Chondrocyte (in vitro differentiated cells): ENCODE measurements around the gene RNF180. TPM values are rescaled to one million over a fixed set of nuclear protein-coding genes. Genes with fewer than 3 reads are reported as not detected.

Source experiments
- DNase-seq: peaks from one replicate; pipeline ENCODE4 v3.0.0; 2021; ENCODE audit warnings: mixed read lengths, low spot score
- H3K27ac Mint-ChIP-seq: one replicate; pipeline ENCODE4 v1.8.0; 2021; ENCODE audit warnings: mild to moderate bottlenecking, moderate library complexity, mixed read lengths; ENCODE audit not compliant: unreplicated experiment
- H3K27me3 Mint-ChIP-seq: 2 replicates; pipeline ENCODE4 v1.8.0; 2021; ENCODE audit warnings: low read depth, mixed read lengths
- H3K36me3 Mint-ChIP-seq: 2 replicates; pipeline ENCODE4 v1.8.0; 2021; ENCODE audit warnings: low read depth, mixed read lengths
- H3K4me1 Mint-ChIP-seq: 2 replicates; pipeline ENCODE4 v1.8.0; 2021; ENCODE audit warnings: low read depth, mild to moderate bottlenecking, mixed read lengths
- H3K4me3 Mint-ChIP-seq: one replicate; pipeline ENCODE4 v1.8.0; 2021; ENCODE audit warnings: mild to moderate bottlenecking, moderate library complexity, mixed read lengths; ENCODE audit not compliant: unreplicated experiment
- H3K9me3 Mint-ChIP-seq: 2 replicates; pipeline ENCODE4 v1.8.0; 2021; ENCODE audit warnings: low read depth, mixed read lengths
- total RNA-seq: library from RNA; stranded (reverse); gene quantifications from 3 replicates; pipeline ENCODE4 v1.2.1, GENCODE V29; 2021
- TF ChIP-seq, protein P1 (sequence below): fragments of 200-600 bp; sonication (generic); IDR thresholded peaks from 2 replicates; pipeline ENCODE4 v1.5.0; 2021; ENCODE audit warnings: antibody characterized with exemption, mild to moderate bottlenecking, moderate library complexity

The RNF180 gene
- total RNA-seq, 1 donor from 2014 or later, result 5.8 TPM

DNA sequence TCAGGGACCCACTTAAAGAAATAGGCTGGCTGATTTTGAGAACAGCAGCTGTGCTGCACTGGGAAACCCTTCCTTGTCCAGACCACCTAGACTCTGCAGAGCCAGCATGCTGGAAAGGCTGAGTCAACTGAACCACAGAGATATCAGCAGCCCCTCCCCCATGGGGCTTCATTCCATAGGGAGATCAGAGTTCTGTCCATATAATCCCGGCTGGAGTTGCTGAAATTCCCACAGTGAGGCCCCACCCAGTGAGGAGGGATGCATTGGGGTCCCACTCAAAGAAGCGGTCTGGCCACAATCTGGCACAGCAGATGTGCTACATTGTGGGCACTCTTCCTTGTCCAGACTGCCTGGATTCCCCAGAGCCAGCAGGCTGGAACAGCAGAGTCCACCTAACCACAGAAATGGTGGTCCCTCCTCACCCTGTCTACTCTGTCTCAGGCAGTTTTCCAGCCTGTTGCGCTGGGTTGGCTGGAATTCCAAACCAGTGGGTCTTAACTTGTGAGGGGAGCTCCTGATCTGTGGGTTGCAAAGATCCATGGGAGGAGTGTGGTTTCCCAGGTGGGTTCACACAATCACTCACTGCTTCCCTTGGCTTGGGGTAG lies 127.1 kb downstream of the RNF180 start:
- no peak overlapping the region for H3K4me3 Mint-ChIP-seq
- peaks cover 19% of the 10 kb centered on the region for H3K9me3 Mint-ChIP-seq
- no peak for DNase-seq
- no peaks in the 10 kb centered on the region for H3K27me3 Mint-ChIP-seq
- H3K4me1 Mint-ChIP-seq, result peaks cover 5% of the 10 kb centered on the region
- H3K27ac Mint-ChIP-seq, result no peak overlapping the region
- TF ChIP-seq, protein P1, sequence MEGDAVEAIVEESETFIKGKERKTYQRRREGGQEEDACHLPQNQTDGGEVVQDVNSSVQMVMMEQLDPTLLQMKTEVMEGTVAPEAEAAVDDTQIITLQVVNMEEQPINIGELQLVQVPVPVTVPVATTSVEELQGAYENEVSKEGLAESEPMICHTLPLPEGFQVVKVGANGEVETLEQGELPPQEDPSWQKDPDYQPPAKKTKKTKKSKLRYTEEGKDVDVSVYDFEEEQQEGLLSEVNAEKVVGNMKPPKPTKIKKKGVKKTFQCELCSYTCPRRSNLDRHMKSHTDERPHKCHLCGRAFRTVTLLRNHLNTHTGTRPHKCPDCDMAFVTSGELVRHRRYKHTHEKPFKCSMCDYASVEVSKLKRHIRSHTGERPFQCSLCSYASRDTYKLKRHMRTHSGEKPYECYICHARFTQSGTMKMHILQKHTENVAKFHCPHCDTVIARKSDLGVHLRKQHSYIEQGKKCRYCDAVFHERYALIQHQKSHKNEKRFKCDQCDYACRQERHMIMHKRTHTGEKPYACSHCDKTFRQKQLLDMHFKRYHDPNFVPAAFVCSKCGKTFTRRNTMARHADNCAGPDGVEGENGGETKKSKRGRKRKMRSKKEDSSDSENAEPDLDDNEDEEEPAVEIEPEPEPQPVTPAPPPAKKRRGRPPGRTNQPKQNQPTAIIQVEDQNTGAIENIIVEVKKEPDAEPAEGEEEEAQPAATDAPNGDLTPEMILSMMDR, result no peak
- no peaks in the 10 kb centered on the region for H3K36me3 Mint-ChIP-seq

DNA sequence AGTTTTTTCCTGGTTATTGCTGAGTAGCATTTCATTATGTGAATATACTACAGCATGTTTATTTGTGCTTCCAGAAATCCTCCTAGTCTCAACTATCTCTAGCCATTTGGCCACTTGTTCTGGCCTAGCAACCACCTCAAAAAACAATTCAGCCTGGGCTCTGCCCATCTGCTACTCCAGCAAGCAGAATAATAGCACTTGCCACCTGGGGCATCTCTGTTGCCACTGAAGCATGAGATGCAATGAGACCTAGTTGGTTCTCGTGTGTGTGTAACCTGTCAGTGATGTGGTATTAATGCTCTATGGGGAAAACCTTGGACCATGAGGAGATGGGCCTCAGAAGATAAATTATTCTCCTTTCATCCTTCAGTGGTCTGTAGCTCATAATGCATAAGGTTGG lies 129.5 kb downstream of the RNF180 start:
- TF ChIP-seq, protein P1, result no peak
- Mint-ChIP-seq H3K27me3 (no peaks in the 10 kb centered on the region), H3K27ac (no peak overlapping the region), H3K4me3 (no peak overlapping the region), H3K36me3 (no peaks in the 10 kb centered on the region), H3K4me1 (no peaks in the 10 kb centered on the region), H3K9me3 (peaks cover 13% of the 10 kb centered on the region)
- DNase-seq, result no peak

DNA sequence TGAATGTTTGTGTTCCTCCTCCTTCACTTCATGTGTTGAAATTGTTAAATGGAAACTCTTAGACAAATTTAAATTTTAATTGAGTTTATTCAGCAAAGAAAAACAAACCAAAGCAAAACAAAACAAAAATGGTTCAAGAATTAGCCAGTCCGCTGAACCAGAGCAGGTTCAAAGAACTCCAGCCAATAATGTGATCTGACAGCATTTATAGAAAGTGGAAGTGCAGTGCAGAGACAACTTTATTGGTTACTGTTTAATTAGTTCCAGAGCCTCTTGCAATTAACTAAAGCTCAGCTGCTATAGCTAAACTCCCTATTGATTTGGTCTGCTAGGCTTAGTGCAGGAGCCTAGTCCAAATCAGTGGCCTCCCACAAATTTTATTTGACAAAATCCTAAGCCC lies 132.9 kb downstream of the RNF180 start:
- Mint-ChIP-seq H3K4me3 (no peak overlapping the region), H3K36me3 (no peaks in the 10 kb centered on the region), H3K27ac (no peak overlapping the region)

GRCh38 chr5:64299805-64300204 lies 134.2 kb downstream of the RNF180 start:
- Mint-ChIP-seq H3K27ac (no peak overlapping the region), H3K4me1 (no peaks in the 10 kb centered on the region), H3K4me3 (no peak overlapping the region), H3K9me3 (peaks cover 6% of the 10 kb centered on the region), H3K27me3 (no peaks in the 10 kb centered on the region), H3K36me3 (no peaks in the 10 kb centered on the region)
- TF ChIP-seq, protein P1, result no peak
- no peak for DNase-seq

More for the DNA sequence above, 132.9 kb downstream of the RNF180 start:
- TF ChIP-seq, protein P1, result no peak
- DNase-seq, result no peak
- H3K27me3 Mint-ChIP-seq, result no peaks in the 10 kb centered on the region
- no peaks in the 10 kb centered on the region for H3K4me1 Mint-ChIP-seq
- H3K9me3 Mint-ChIP-seq, result peaks cover 3% of the 10 kb centered on the region

GRCh38 chr5:64301566-64301965 lies 135.9 kb downstream of the RNF180 start:
- no peak for DNase-seq
- Mint-ChIP-seq H3K36me3 (no peaks in the 10 kb centered on the region), H3K4me1 (no peaks in the 10 kb centered on the region), H3K9me3 (peaks cover 6% of the 10 kb centered on the region), H3K27ac (no peak overlapping the region), H3K27me3 (no peaks in the 10 kb centered on the region), H3K4me3 (no peak overlapping the region)
- TF ChIP-seq, protein P1, result no peak
